Neural progenitor cell (in vitro differentiated cells): Measurements from ENCODE around the gene ZDHHC11.

ENCODE experiments used
- CTCF ChIP-seq: fragments of 200-600 bp; sonication (generic); IDR thresholded peaks from 2 replicates; pipeline ENCODE4 v1.5.1; 2017; ENCODE audit warnings: antibody characterized with exemption, mild to moderate bottlenecking
- EZH2phosphoT487 ChIP-seq: fragments of 200-600 bp; sonication (generic); IDR thresholded peaks from 2 replicates; pipeline ENCODE4 v1.6.1; 2017; ENCODE audit warnings: antibody characterized with exemption

- no peak for TF ChIP-seq EZH2phosphoT487
- no peak for TF ChIP-seq CTCF
Measured at GRCh38 chr5:851076-851475, 290 bp upstream of the ZDHHC11 start.
